ENCODE data around the gene IL36B. TPM values are rescaled to one million over a fixed set of nuclear protein-coding genes. Genes with fewer than 3 reads are reported as not detected.

The IL36B gene
- total RNA-seq, 4 donors from 2014 or later, result 1.5 to 1.7 TPM; not detected in 2

DNA sequence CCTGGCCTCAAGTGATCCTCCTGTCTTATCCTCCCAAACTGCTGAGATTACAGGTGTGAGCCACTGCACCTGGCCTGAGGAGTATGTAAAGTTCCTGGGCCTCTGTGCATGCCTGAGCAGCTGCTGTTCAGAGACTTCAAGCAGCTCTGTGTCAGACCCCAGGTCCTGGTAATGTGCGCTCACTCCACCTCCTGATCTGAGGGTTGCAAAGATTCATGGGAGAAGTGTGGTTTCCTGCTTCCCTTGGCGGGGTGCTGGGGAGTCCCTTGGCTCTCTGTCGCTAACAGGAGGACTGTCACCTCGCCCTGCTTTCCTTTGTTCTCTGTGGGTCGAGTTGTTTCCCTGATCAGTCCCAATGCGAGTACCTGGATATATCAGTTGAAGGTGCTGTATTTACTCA, 56.0 kb downstream of the IL36B start:
- H3K36me3 ChIP-seq, result no peaks in the 10 kb centered on the region
- H3K4me3 ChIP-seq, result no peak overlapping the region
- TF ChIP-seq CTCF (IDR thresholded peaks at IDR 0.05), result no peak
- TF ChIP-seq POLR2A (IDR thresholded peaks at IDR 0.05), result no peak
- peaks cover 0 to 25% (median 19%) of the 10 kb centered on the region in 3 donors for H3K9me3 ChIP-seq
- 53 to 71% methylated on average over 6 of the region's 6 CpGs for WGBS, 2 donors
- H3K4me1 ChIP-seq, result no peaks in the 10 kb centered on the region
- intact Hi-C loops (cut with DNase I), result no loop called here
- H3K27me3 ChIP-seq, result no peaks in the 10 kb centered on the region
- DNase-seq, result no peak
- H3K27ac ChIP-seq, result no peak overlapping the region

GRCh38 chr2:112995346-112995920, 57.2 kb downstream of the IL36B start:
- Histone ChIP-seq H3K9me3 (peaks cover 0 to 15% (median 15%) of the 10 kb centered on the region in 3 donors), H3K27me3 (no peaks in the 10 kb centered on the region), H3K36me3 (no peaks in the 10 kb centered on the region), H3K4me1 (no peaks in the 10 kb centered on the region), H3K27ac (no peak overlapping the region), H3K4me3 (no peak overlapping the region)
- WGBS, 2 donors, result 69 to 83% methylated on average over 14 of the region's 14 CpGs
- intact Hi-C loops (cut with DNase I), result no loop called here
- TF ChIP-seq CTCF (IDR thresholded peaks at IDR 0.05) (no peak), POLR2A (IDR thresholded peaks at IDR 0.05) (no peak)
- DNase-seq, result no peak

DNA sequence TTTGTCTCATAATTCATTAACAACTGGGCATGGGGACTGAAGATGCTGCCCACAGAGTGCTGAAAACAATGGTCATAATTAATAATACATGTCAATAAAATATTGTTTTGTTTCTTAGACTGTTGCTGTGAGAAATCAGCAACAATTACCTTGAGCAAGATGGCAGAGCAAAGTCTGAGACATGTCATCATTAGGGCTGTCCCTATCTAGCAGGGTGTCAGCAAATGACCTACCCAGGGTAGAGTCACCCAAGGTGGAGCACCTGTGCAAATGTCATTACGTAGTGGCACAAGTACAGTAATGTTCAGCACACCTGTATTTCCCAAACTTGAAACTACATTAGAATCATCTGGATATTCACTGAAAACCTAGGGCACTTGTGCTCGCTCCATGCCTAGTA, 58.0 kb downstream of the IL36B start:
- TF ChIP-seq CTCF (IDR thresholded peaks at IDR 0.05) (no peak), POLR2A (IDR thresholded peaks at IDR 0.05) (no peak)
- Histone ChIP-seq H3K4me1 (no peaks in the 10 kb centered on the region), H3K9me3 (peaks cover 0 to 11% (median 7%) of the 10 kb centered on the region in 3 donors), H3K27me3 (no peaks in the 10 kb centered on the region), H3K27ac (no peak overlapping the region), H3K4me3 (no peak overlapping the region), H3K36me3 (no peaks in the 10 kb centered on the region)
- 86 to 91% methylated on average over 2 of the region's 2 CpGs for WGBS, 2 donors
- intact Hi-C loops (cut with DNase I), result no loop called here
- no peak for DNase-seq

- intact Hi-C loops (cut with DNase I), result no loop called here
- no peak for DNase-seq
- H3K4me1 ChIP-seq, result no peaks in the 10 kb centered on the region
- H3K9me3 ChIP-seq, result peaks cover 0 to 17% (median 5%) of the 10 kb centered on the region in 3 donors
- no peak overlapping the region for H3K27ac ChIP-seq
- no peak overlapping the region for H3K4me3 ChIP-seq
- TF ChIP-seq CTCF (IDR thresholded peaks at IDR 0.05), result no peak
- TF ChIP-seq POLR2A (IDR thresholded peaks at IDR 0.05), result no peak
- no peaks in the 10 kb centered on the region for H3K27me3 ChIP-seq
- no peaks in the 10 kb centered on the region for H3K36me3 ChIP-seq
Observed at GRCh38 chr2:112993831-112994230, 58.8 kb downstream of the IL36B start.

DNA sequence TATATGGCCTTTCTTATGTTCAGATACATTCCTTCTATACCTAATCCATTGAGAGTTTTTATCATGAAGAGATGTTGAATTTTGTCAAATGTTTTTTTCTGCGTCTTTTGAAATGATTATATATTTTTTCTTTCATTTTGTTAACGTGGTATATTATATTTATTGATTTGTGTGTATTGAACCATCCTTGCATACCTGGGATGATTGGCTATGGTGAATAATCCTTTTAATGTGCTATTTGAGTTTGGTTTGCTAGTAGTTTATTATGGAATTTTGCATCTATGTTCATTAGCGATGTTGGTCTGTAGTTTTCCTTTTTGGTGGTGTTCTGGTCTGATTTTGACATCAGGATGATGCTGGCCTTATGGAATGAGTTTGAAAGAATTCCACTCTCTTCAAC, 63.1 kb downstream of the IL36B start:
- Histone ChIP-seq H3K4me3 (no peak overlapping the region), H3K4me1 (no peaks in the 10 kb centered on the region), H3K27ac (no peak overlapping the region), H3K9me3 (peaks cover 0 to 17% (median 5%) of the 10 kb centered on the region in 3 donors), H3K36me3 (no peaks in the 10 kb centered on the region), H3K27me3 (no peaks in the 10 kb centered on the region)
- 66 to 87% methylated on average over 3 of the region's 3 CpGs for WGBS, 2 donors
- intact Hi-C loops (cut with DNase I), result no loop called here
- no peak for DNase-seq
- TF ChIP-seq CTCF (IDR thresholded peaks at IDR 0.05), result no peak
- TF ChIP-seq POLR2A (IDR thresholded peaks at IDR 0.05), result no peak
